NCI-H187 (cell line): ENCODE results near the gene RHCE.
"Not testable (repeated sequence)": the region's sequence is repeated elsewhere in the genome, so short reads cannot be mapped to it uniquely, and the experiment has no call there.

ENCODE experiments used
- DNase-seq, 2 experiments: peaks; one replicate each; lab custom pipeline; 2025; lab: John Stamatoyannopoulos, UW

Gene RHCE

GRCh38 chr1:25420715-25421114 lies at the start of gene RHCE:
RHCE (minus strand) TSS chr1:25420825; CDS start chr1:25420786, 39 bp downstream.
- DNase-seq, result not testable (repeated sequence)

DNA sequence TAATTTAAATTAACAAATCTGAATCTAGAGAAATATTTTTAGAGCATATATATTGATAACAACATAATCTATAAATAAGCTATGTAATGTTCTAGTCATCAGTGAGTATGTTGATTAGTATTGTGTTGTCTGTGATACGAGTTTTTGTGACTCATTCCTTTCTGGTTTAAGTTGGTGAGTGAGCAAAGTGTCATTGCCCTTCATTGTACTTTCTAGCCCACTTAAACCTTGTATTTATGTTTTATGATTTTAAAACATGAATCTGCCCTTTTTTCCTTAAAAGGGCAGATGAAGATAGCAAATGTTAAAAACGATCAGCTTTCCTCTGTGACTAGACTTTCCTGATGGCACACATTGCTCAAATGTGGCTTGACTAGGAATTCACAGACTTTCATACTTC lies 48.6 kb upstream of the RHCE start:
- DNase-seq, result no peak

DNA sequence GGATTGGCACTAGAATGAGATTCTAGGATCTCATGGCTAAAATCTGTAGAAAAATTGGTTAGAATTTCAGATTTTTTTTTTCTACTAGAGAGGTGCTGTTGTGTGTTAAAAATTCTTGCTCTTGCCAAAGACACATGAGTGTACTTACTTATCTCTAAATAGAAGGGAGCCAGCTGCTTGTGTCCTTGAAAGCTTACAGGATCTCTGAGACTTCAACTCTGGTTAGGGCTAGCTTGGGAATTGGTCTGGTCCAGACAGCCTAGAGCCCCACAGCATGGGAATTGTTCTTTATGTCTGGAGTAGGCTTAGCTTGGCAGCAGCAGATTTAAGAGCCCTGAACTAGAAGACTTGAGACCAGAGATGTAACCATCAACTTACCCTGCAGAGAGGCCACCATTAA lies 47.4 kb upstream of the RHCE start:
- DNase-seq, result no peak

DNA sequence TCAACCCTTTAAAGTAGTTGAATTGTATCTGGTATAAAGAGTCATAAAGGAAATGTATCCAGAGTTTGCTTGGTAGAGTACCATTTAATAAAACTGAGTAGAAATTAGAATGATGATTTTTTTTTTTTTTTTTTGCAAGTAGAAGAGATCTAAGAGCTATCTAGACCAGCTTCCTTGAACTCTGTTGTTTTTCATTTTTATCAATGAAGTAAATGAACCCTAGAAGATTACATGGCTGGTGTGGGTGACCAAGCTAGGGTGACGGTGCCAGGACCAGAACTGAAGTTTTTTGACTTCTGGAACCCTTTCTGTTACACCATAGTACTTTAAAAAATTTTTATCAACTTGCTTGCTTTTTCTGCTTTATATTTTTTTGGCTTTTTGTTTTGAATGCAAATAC lies 47.0 kb upstream of the RHCE start:
- DNase-seq, result no peak

GRCh38 chr1:25467193-25467592 lies 46.6 kb upstream of the RHCE start:
- DNase-seq, result no peak

DNA sequence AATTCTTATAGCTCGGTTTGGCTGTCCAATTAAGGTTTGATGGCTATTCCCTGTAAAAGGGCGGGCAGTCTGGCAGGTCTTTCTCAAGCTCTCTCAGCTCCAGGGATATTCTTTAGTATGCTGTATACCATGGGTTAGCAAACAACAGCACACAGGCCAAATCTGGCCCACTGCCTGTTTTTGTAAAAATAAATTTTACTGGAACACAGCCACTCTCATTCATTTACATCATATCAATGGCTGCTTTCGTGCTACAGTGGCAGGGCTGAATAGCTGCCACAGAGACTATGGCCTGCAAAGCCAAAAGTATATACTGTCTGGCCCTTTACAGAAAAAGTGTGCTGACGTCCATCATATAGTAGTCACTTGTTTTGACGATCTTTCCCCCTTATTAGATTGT lies 42.1 kb upstream of the RHCE start:
- DNase-seq, result no peak

GRCh38 chr1:25461849-25462248 lies 41.2 kb upstream of the RHCE start:
- DNase-seq, result no peak

DNA sequence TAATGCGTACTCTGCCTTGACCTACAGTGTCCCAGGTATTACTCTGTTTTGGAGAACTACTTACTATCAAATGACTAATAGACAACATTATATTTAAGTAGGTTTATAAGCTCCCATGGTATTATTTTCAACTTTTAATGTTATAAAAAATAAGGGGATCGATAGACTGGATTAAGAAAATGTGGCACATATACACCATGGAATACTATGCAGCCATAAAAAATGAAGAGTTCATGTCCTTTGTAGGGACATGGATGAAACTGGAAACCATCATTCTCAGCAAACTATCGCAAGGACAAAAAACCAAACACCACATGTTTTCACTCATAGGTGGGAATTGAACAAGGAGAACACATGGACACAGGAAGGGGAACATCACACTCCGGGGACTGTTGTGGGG lies 40.2 kb upstream of the RHCE start:
- not testable (repeated sequence) for DNase-seq

GRCh38 chr1:25460020-25460419 lies 39.4 kb upstream of the RHCE start:
- no peak for DNase-seq

DNA sequence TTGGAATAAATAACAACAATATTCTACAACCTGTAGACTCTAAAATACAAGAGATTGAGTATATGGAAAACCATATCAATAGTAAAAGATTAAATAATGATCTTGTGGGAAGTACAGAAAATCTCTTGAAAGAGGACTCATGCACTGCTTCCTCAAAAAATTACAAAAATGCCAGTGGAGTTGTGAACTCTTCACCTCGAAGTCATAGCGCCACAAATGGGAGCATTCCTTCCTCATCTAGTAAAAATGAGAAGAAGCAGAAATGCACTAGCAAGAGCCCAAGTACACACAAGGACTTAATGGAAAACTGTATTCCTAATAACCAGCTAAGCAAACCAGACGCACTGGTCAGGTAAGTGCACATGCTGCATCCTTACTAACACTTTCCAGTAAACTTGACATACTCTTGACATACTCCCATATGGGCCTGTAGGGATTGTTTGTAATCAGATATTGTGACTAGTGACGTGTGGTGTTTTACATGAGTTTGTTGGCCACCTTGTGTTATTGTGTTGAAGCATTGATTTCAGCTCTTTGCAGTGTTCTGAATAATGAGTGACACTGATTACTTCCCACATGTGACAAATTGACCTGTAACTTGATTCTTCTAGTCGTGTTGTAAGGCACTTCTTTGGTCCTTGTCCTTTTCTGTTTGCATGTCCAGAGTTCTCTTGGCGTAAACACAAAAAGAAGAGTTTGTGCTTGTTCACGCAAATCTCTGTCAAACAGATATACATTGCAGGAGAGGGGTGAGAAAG lies 38.1 kb upstream of the RHCE start:
- no peak for DNase-seq

GRCh38 chr1:25456502-25456901 lies 35.9 kb upstream of the RHCE start:
- DNase-seq, result no peak

GRCh38 chr1:25451908-25452307 lies 31.3 kb upstream of the RHCE start:
- no peak for DNase-seq

GRCh38 chr1:25450891-25451290 lies 30.3 kb upstream of the RHCE start:
- DNase-seq, result no peak

DNA sequence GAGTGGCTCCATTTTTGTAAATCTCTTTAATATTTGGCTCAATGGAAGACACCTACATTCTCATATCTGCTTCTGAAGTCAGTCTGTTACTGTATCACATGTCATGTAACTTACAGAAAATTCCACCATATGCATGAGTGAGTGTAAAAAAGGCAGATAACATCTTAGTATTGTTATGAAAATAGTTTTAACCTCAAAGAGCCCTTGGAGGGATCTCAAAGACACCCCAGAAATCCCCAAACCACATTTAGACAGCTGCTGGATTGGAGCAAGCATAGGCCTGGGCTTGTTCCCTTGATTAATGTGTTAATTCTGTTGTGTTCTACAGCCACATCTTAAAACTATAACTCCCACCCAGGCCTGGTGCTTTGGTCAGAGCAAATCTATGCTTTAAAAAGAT lies 26.9 kb upstream of the RHCE start:
- DNase-seq, result no peak

GRCh38 chr1:25445993-25446538 lies 25.4 kb upstream of the RHCE start:
- no peak for DNase-seq

DNA sequence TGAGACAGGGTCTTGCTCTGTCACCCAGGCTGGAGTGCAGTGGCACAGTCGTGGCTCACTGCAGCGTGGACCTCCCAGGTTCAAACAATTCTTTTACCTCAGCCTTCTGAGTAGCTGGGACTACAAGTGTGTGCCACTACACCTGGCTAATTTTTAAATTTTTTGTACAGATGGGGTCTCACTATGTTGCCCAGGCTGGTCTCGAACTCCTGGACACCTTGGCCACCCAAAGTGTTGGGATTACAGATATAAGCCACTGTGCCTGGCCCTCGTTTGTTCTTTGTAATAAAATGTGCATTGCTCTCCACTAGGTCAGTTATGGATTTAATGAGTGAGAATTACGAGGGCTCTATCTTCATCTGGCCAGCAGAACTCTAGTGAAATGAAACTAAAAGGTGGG lies 24.0 kb upstream of the RHCE start:
- DNase-seq, result not testable (repeated sequence)

DNA sequence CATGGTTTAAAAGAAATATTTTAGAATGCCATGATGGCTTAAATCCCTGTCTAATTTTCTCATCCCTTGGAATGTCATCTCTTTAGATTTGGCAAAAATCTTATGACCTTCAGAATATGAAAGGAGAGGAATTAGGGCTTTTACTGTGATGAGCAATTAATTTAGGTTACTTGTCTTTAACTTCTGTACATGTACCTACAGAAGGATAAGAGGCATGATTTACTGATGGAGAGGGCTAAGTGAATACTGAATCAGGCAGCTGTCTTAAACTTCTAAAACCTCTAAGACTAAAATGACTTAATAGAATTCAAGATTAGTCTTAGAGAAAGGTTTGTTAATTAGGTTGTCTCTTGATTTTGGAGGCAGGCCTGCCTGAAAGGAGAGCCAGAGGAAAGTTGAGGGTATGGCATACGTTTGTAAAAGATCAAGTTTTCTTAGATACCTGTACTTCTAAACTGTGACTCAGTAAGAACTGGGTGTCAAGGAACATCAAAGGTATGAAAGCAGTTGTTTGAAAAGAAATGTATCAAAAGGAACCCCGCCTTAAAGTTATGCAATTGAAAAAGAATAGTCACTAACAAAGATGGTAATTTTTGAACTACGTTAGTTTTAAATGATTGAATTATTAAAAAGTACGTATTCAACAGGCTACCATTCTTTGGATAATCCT lies 22.5 kb upstream of the RHCE start:
- no peak for DNase-seq

DNA sequence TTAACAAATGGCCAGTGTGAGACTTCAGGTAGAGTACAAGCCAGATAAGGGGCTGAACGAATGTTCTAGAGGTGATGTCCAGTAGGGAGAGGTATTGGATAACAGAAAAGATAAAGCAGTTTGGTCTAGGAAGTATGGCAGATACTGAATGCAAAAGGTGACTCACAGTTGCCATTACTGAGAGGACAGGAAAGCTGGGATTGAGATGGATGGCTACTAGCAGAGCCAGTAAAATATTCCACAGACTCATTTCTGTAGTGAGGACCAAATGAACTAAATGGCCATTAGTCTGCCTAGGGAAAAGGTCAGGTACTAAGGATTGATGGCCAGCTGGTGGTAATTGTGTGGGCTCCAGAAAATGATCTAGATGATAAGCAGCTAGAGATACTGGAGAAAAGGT lies 21.6 kb upstream of the RHCE start:
- DNase-seq, result no peak

GRCh38 chr1:25439287-25439686 lies 18.7 kb upstream of the RHCE start:
- DNase-seq, result no peak

DNA sequence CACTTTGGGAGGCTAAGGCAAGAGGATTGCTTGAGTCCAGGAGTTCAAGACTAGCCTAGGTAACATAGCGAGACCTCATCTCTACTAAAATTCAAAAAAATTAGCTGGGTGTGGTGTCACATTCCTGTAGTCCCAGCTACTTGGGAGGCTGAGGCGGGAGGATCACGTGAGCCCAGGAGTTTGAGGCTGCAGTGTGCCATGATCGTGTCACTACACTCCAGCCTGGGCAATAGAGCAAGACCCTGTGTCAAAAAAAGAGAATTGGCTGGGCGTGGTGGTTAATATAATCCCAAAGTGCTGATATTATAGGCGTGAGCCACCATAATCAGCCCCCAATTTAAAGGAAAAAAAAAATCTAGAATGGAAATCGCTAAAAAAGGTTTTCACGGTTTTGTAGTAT lies 17.0 kb upstream of the RHCE start:
- no peak for DNase-seq

- DNase-seq, result no peak
These were observed 14.9 kb upstream of the RHCE start for GRCh38 chr1:25435397-25436108.

DNA sequence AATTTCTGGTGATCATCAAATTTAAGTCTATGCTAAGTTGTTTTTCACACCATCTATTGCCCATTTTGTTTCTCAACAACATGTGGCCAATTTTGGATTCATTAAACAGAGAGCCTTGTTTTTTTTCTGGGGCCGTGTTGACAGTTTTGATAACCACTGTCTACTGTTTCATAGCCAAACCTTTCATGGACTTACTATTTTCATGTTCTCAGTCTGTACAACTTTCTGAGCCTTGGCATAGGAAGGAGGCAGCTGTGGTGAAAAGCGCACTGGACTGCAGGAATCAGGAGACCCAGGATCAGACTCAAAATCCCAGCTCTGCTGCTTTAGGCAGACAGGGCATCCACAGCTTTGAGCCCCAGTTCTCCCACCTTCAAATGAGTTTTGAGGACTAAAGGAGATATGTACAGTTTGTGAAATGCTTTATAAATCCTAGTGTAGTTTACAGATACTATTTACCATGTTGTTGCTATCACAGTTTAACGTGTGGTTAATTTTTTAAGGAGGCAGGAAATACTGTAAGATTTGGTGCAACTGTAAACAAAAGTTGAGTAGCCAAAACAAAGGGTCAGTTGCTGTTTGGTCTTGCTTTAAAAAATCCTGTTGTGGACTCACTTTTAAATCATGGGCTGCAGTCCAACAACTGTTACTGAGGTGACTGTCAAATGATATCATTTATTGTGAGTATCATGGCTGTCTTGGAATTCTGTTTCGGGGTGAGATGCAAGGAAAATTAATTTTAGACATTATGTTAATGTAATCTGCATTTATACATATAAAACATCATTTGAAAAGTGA lies 13.0 kb upstream of the RHCE start:
- no peak for DNase-seq
